Neural cell (in vitro differentiated cells): ENCODE results near the gene SLC44A1. TPM values are rescaled to one million over a fixed set of nuclear protein-coding genes. Genes with fewer than 3 reads are reported as not detected.

Source experiments
- H2AFZ ChIP-seq: fragments of 200-600, 300-800 bp; sonication (generic), shearing (Covaris generic); 2 replicates; pipeline ENCODE4 v1.6.0; 2014; ENCODE audit warnings: low read depth, mild to moderate bottlenecking, antibody characterized with exemption, low read length, moderate library complexity
- H3F3A ChIP-seq: fragments of 200-600 bp; shearing (Covaris generic); 2 replicates; pipeline ENCODE4 v1.6.1; 2016; ENCODE audit warnings: mild to moderate bottlenecking, moderate library complexity, mixed read lengths, antibody characterized with exemption, low read length; ENCODE audit not compliant: insufficient read depth, poor library complexity, severe bottlenecking
- H3K27ac ChIP-seq: fragments of 200-600, 300-800 bp; sonication (generic), shearing (Covaris generic); 2 replicates; pipeline ENCODE4 v1.5.1; 2014; ENCODE audit warnings: mild to moderate bottlenecking, low read length, moderate library complexity
- H3K27me3 ChIP-seq: fragments of 300-800, 200-600 bp; sonication (generic), shearing (Covaris generic); 2 replicates; pipeline ENCODE4 v1.6.0; 2014; ENCODE audit warnings: mild to moderate bottlenecking, low read depth, low read length, moderate library complexity; ENCODE audit not compliant: insufficient read depth
- H3K36me3 ChIP-seq: fragments of 300-800, 200-600 bp; sonication (generic), shearing (Covaris generic); 2 replicates; pipeline ENCODE4 v1.5.1; 2014; ENCODE audit warnings: mild to moderate bottlenecking, antibody characterized with exemption, low read length, moderate library complexity; ENCODE audit not compliant: insufficient read depth
- H3K4me2 ChIP-seq: fragments of 300-800, 200-600 bp; sonication (generic), shearing (Covaris generic); 2 replicates; pipeline ENCODE4 v1.6.0; 2014; ENCODE audit warnings: mild to moderate bottlenecking, low read length
- H3K4me3 ChIP-seq: fragments of 300-800, 200-600 bp; sonication (generic), shearing (Covaris generic); 2 replicates; pipeline ENCODE4 v1.5.1; 2014; ENCODE audit warnings: mild to moderate bottlenecking, low read length, moderate library complexity
- H3K79me2 ChIP-seq: fragments of 200-600 bp; shearing (Covaris generic); replicated peaks from 2 replicates; pipeline ENCODE4 v1.6.0; 2014; ENCODE audit warnings: mild to moderate bottlenecking, low read length, moderate library complexity; ENCODE audit not compliant: insufficient read depth
- H3K9ac ChIP-seq: fragments of 300-800, 200-600 bp; sonication (generic), shearing (Covaris generic); 2 replicates; pipeline ENCODE4 v1.6.1; 2016; ENCODE audit warnings: mild to moderate bottlenecking, low read length, mixed read lengths
- H3K9me2 ChIP-seq: fragments of 200-600 bp; shearing (Covaris generic); 2 replicates; pipeline ENCODE4 v1.6.1; 2016; ENCODE audit warnings: mild to moderate bottlenecking, low read length, mixed read lengths; ENCODE audit not compliant: insufficient read depth
- H3K9me3 ChIP-seq: fragments of 200-600, 300-800 bp; sonication (generic), shearing (Covaris generic); 2 replicates; pipeline ENCODE4 v1.6.1; 2016; ENCODE audit warnings: mild to moderate bottlenecking, mixed run types, low read length, moderate library complexity, mixed read lengths
- H4K20me1 ChIP-seq: fragments of 200-600 bp; shearing (Covaris generic); 2 replicates; pipeline ENCODE4 v1.6.1; 2016; ENCODE audit warnings: mild to moderate bottlenecking, mixed run types; ENCODE audit not compliant: insufficient read depth
- CTCF ChIP-seq: fragments of 450-650 bp; IDR thresholded peaks from 2 replicates; pipeline ENCODE4 v1.5.1; 2014; ENCODE audit warnings: antibody characterized with exemption, mild to moderate bottlenecking, moderate library complexity; ENCODE audit not compliant: poor library complexity, severe bottlenecking
- EP300 ChIP-seq: fragments of 450-650 bp; conservative IDR thresholded peaks from 2 replicates; pipeline ENCODE4 v1.6.1; 2014; ENCODE audit warnings: antibody characterized with exemption, mild to moderate bottlenecking, moderate library complexity; ENCODE audit not compliant: poor library complexity, severe bottlenecking
- EZH2 ChIP-seq: fragments of 200-600, 300-800 bp; shearing (Covaris generic), sonication (generic); IDR thresholded peaks from 2 replicates; pipeline ENCODE4 v1.6.1; 2014; ENCODE audit warnings: antibody characterized with exemption, low read length, borderline replicate concordance, mild to moderate bottlenecking; ENCODE audit not compliant: insufficient read depth, poor library complexity, severe bottlenecking
- MXI1 ChIP-seq: fragments of 450-650 bp; conservative IDR thresholded peaks from 2 replicates; pipeline ENCODE4 v1.6.1; 2014; ENCODE audit warnings: antibody characterized with exemption, mild to moderate bottlenecking; ENCODE audit not compliant: poor library complexity, severe bottlenecking
- POLR2AphosphoS5 ChIP-seq: IDR thresholded peaks from 2 replicates; pipeline ENCODE4 v1.6.1; 2012
- RAD21 ChIP-seq: fragments of 450-650 bp; conservative IDR thresholded peaks from 2 replicates; pipeline ENCODE4 v1.6.1; 2014; ENCODE audit warnings: antibody characterized with exemption, mild to moderate bottlenecking, moderate library complexity
- REST ChIP-seq: IDR thresholded peaks from 2 replicates; pipeline ENCODE4 v1.6.1; 2012; ENCODE audit warnings: borderline replicate concordance
- SMC3 ChIP-seq: fragments of 450-650 bp; conservative IDR thresholded peaks from 2 replicates; pipeline ENCODE4 v1.6.1; 2014; ENCODE audit warnings: antibody characterized with exemption, mild to moderate bottlenecking, moderate library complexity; ENCODE audit not compliant: poor library complexity
- TAF1 ChIP-seq: IDR thresholded peaks from 2 replicates; pipeline ENCODE4 v1.6.1; 2012; ENCODE audit warnings: low read depth
- polyA plus RNA-seq: library from polyadenylated mRNA; depleted of rRNA; stranded (reverse); fragments of >200 nt; gene quantifications from 2 replicates; pipeline ENCODE4 v1.2.3, GENCODE V29; 2014

The SLC44A1 gene
- polyA plus RNA-seq, 1 donor from 2014 or later = 3.9 TPM

GRCh38 chr9:105436783-105437182 is 192.3 kb downstream of the SLC44A1 start:
- no peaks in the 10 kb centered on the region for H3K79me2 ChIP-seq
- H3K27me3 ChIP-seq = no peaks in the 10 kb centered on the region
- H3K27ac ChIP-seq = no peak overlapping the region
- no peaks in the 10 kb centered on the region for H4K20me1 ChIP-seq
- TF ChIP-seq TAF1 (no peak), MXI1 (no peak), CTCF (no peak), RAD21 (no peak), EZH2 (no peak), SMC3 (no peak), EP300 (no peak), REST (no peak), POLR2AphosphoS5 (no peak)
- no peaks in the 10 kb centered on the region for H3K36me3 ChIP-seq
- H3K9ac ChIP-seq = no peak overlapping the region
- H3F3A ChIP-seq = no peaks in the 10 kb centered on the region
- no peak overlapping the region for H3K4me3 ChIP-seq
- H3K4me2 ChIP-seq = no peak overlapping the region
- H3K9me3 ChIP-seq = no peaks in the 10 kb centered on the region
- H2AFZ ChIP-seq = no peak overlapping the region
- H3K9me2 ChIP-seq = no peaks in the 10 kb centered on the region

- Histone ChIP-seq H3K79me2 (no peaks in the 10 kb centered on the region), H3K9me3 (no peaks in the 10 kb centered on the region), H2AFZ (no peak overlapping the region), H4K20me1 (no peaks in the 10 kb centered on the region), H3K9me2 (no peaks in the 10 kb centered on the region), H3K4me3 (no peak overlapping the region), H3K27me3 (no peaks in the 10 kb centered on the region), H3K9ac (no peak overlapping the region), H3K36me3 (no peaks in the 10 kb centered on the region), H3K27ac (no peak overlapping the region), H3K4me2 (no peak overlapping the region), H3F3A (no peaks in the 10 kb centered on the region)
- TF ChIP-seq SMC3 (no peak), POLR2AphosphoS5 (no peak), MXI1 (no peak), TAF1 (no peak), EP300 (no peak), CTCF (no peak), EZH2 (no peak)
Measured at GRCh38 chr9:105437704-105438103, 193.3 kb downstream of the SLC44A1 start.
